ENCODE results near the gene ELMO1. TPM values are rescaled to one million over a fixed set of nuclear protein-coding genes. Genes with fewer than 3 reads are reported as not detected.

The ELMO1 gene
- total and polyA plus RNA-seq, 2 of the 13 experiments (the other 11 are each of a cell fraction or from before 2014, with no cell fraction given), result 0.11 to 0.17 TPM

DNA sequence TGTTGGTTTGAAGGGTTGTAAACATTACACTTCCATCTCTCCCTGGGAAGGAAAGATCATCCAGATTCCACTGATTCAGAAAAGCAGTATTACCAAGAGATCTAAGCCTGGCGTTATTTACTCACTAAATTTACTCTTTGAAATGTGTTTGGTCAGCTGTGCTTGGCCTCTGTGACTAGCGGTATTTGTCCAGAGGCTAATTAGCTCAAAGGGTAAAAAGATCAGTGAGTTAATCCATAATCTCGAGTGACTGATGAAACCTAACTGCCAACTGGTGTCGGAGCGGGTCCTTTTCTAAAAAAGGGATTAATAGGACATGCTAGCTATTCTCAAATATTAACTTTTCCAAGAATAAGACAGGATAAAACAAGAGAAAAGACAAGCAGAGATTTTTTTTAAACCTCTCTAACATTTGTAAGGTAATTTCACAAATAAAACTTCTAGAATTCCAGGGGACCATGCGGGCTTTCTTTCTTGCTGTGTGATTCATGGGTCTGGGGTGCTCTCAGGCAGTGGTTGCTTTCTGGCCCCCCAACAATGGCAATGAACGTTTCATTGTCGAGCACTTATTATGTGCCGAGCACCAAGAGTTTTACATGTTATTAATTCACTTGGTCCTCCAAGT, 477.0 kb downstream of the ELMO1 start (continued):
- TF ChIP-seq, protein P1, sequence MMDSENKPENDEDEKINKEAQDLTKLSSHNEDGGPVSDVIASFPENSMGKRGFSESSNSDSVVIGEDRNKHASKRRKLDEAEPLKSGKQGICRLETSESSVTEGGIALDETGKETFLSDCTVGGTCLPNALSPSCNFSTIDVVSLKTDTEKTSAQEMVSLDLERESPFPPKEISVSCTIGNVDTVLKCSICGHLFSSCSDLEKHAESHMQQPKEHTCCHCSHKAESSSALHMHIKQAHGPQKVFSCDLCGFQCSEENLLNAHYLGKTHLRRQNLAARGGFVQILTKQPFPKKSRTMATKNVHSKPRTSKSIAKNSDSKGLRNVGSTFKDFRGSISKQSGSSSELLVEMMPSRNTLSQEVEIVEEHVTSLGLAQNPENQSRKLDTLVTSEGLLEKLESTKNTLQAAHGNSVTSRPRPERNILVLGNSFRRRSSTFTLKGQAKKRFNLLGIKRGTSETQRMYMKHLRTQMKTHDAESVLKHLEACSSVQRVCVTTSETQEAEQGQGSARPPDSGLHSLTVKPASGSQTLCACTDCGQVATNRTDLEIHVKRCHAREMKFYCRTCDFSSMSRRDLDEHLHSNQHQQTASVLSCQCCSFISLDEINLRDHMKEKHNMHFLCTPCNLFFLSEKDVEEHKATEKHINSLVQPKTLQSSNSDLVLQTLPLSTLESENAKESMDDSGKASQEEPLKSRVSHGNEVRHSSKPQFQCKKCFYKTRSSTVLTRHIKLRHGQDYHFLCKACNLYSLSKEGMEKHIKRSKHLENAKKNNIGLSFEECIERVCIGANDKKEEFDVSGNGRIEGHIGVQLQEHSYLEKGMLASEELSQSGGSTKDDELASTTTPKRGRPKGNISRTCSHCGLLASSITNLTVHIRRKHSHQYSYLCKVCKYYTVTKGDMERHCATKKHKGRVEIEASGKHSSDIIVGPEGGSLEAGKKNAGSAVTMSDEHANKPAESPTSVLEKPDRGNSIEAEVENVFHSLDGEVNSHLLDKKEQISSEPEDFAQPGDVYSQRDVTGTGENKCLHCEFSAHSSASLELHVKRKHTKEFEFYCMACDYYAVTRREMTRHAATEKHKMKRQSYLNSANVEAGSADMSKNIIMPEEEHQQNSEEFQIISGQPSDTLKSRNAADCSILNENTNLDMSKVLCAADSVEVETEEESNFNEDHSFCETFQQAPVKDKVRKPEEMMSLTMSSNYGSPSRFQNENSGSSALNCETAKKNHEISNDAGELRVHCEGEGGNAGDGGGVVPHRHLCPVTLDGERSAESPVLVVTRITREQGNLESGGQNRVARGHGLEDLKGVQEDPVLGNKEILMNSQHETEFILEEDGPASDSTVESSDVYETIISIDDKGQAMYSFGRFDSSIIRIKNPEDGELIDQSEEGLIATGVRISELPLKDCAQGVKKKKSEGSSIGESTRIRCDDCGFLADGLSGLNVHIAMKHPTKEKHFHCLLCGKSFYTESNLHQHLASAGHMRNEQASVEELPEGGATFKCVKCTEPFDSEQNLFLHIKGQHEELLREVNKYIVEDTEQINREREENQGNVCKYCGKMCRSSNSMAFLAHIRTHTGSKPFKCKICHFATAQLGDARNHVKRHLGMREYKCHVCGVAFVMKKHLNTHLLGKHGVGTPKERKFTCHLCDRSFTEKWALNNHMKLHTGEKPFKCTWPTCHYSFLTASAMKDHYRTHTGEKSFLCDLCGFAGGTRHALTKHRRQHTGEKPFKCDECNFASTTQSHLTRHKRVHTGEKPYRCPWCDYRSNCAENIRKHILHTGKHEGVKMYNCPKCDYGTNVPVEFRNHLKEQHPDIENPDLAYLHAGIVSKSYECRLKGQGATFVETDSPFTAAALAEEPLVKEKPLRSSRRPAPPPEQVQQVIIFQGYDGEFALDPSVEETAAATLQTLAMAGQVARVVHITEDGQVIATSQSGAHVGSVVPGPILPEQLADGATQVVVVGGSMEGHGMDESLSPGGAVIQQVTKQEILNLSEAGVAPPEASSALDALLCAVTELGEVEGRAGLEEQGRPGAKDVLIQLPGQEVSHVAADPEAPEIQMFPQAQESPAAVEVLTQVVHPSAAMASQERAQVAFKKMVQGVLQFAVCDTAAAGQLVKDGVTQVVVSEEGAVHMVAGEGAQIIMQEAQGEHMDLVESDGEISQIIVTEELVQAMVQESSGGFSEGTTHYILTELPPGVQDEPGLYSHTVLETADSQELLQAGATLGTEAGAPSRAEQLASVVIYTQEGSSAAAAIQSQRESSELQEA (CRISPR knock-in tag; IDR thresholded peaks at IDR 0.05; ENCODE audit: not compliant biosample characterization), result no peak
- TF ChIP-seq NFYC (CRISPR knock-in tag; IDR thresholded peaks at IDR 0.05), result 0 out of 2 replicates have a peak, but pooled peaks have one; percentile 7
- TF ChIP-seq, protein P2, sequence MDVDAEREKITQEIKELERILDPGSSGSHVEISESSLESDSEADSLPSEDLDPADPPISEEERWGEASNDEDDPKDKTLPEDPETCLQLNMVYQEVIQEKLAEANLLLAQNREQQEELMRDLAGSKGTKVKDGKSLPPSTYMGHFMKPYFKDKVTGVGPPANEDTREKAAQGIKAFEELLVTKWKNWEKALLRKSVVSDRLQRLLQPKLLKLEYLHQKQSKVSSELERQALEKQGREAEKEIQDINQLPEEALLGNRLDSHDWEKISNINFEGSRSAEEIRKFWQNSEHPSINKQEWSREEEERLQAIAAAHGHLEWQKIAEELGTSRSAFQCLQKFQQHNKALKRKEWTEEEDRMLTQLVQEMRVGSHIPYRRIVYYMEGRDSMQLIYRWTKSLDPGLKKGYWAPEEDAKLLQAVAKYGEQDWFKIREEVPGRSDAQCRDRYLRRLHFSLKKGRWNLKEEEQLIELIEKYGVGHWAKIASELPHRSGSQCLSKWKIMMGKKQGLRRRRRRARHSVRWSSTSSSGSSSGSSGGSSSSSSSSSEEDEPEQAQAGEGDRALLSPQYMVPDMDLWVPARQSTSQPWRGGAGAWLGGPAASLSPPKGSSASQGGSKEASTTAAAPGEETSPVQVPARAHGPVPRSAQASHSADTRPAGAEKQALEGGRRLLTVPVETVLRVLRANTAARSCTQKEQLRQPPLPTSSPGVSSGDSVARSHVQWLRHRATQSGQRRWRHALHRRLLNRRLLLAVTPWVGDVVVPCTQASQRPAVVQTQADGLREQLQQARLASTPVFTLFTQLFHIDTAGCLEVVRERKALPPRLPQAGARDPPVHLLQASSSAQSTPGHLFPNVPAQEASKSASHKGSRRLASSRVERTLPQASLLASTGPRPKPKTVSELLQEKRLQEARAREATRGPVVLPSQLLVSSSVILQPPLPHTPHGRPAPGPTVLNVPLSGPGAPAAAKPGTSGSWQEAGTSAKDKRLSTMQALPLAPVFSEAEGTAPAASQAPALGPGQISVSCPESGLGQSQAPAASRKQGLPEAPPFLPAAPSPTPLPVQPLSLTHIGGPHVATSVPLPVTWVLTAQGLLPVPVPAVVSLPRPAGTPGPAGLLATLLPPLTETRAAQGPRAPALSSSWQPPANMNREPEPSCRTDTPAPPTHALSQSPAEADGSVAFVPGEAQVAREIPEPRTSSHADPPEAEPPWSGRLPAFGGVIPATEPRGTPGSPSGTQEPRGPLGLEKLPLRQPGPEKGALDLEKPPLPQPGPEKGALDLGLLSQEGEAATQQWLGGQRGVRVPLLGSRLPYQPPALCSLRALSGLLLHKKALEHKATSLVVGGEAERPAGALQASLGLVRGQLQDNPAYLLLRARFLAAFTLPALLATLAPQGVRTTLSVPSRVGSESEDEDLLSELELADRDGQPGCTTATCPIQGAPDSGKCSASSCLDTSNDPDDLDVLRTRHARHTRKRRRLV (CRISPR knock-in tag; IDR thresholded peaks at IDR 0.05), result no peak
- TF ChIP-seq HNRNPK (IDR thresholded peaks at IDR 0.05; ENCODE audit: low read depth, low read length, poor library complexity, severe bottlenecking), result peak; percentile 73
- peak; percentile 89 for TF ChIP-seq DPF2 (CRISPR knock-in tag; IDR thresholded peaks at IDR 0.05; ENCODE audit: borderline replicate concordance, low read depth)
- TF ChIP-seq GZF1 (CRISPR knock-in tag; IDR thresholded peaks at IDR 0.05), result no peak

Data from HepG2 (cell line).